Measurements from ENCODE around the gene GRIK1.

The GRIK1 gene

DNA sequence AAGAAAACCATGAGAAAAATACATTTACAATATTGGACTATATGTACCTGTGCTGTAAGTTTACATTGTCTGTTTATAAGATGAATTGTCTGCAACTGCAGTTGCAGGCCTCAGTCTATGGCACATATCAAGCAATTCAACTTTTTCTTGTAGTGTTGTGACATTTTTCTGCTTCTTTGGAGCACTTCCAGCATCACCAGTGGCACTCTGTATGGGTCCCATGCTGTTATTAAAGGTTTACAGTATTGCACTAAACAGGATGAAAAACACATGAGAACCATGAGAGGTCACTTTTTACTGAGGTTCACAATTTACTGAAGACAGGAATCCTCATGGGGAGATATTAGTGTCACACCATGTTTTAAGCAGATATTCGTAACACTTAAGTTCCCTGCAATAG is 118.6 kb downstream of the GRIK1 start:
- no peak for DNase-seq (ENCODE audit: low read depth, low spot score)
- TF ChIP-seq EZH2 (IDR thresholded peaks at IDR 0.05) (no peak), POLR2AphosphoS5 (IDR thresholded peaks at IDR 0.05; ENCODE audit: borderline replicate concordance, low read depth, low read length) (no peak), FOXP2 (optimal IDR thresholded peaks at IDR 0.05; ENCODE audit: control extremely low read depth, extremely low read length, insufficient read depth) (no peak)
- H3K4me3 ChIP-seq = no peak overlapping the region
- no peaks in the 10 kb centered on the region for H3K9me3 ChIP-seq (ENCODE audit: low read depth, low read length)
- no peaks in the 10 kb centered on the region for H3K36me3 ChIP-seq (ENCODE audit: insufficient read depth, low read length)
- no peak overlapping the region for H3K27ac ChIP-seq
- no peak overlapping the region for H3K9ac ChIP-seq (ENCODE audit: insufficient read length)

DNA sequence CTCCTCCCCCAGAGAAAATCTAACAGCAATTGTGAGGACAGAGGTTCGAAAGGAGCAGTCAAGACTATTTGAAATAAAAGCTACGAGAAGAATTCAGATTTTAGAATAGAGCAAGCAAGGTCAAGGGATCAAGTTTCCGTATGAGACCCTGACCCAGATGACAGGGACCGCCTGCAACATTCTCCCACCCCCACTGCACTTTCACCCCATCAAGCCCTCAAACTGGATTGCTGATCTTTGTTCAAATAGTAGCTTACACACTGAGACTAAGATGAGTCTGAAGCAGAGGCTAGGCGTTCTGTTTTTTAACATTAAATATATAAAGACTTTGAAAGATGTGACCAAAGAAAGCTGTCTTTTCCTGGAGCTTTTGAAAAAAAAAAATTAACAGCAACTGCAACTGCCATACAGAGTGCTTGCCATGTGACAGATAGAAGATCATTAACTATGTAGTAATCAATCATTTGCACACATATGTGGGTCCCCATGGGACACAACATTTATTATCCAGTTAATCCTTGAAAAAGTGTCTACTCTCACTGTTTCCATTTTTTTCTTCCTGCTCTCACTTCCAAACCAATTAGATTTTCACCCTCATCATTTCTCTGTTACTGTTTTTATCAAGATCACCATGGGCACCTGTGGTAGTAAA is 120.0 kb downstream of the GRIK1 start:
- no peak overlapping the region for H3K9ac ChIP-seq (ENCODE audit: insufficient read length)
- H3K4me3 ChIP-seq = no peak overlapping the region
- TF ChIP-seq FOXP2 (optimal IDR thresholded peaks at IDR 0.05; ENCODE audit: control extremely low read depth, extremely low read length, insufficient read depth) = no peak
- no peak for TF ChIP-seq EZH2 (IDR thresholded peaks at IDR 0.05)
- TF ChIP-seq POLR2AphosphoS5 (IDR thresholded peaks at IDR 0.05; ENCODE audit: borderline replicate concordance, low read depth, low read length) = no peak
- H3K36me3 ChIP-seq (ENCODE audit: insufficient read depth, low read length) = no peaks in the 10 kb centered on the region
- no peak overlapping the region for H3K27ac ChIP-seq
- no peak for DNase-seq (ENCODE audit: low read depth, low spot score)
- no peaks in the 10 kb centered on the region for H3K9me3 ChIP-seq (ENCODE audit: low read depth, low read length)

DNA sequence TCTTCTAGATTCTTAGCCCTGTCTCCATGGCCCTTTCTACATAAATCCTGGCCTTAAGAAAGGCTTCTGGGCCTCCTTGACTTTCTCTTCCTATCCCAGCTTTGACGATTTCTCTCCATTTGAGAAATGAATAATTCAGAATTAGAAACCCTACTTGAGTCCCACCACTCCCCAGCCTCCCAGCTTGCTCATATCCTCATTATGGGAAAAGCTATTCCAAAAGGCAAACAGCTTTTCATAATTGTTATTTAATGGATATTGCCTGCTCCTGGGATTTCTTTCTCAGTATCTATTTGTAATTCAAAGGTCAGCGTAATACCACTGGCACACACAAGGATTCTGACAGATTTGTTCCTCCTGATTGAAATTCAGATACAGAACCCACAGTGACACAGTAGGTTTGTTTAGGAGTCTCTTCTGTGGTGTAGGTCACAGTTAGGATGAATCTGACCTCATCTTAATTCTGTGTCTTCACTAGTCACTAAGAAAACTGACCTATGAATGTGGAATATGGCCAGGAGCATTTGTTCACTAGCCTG is 121.3 kb downstream of the GRIK1 start:
- no peak for DNase-seq (ENCODE audit: low read depth, low spot score)

DNA sequence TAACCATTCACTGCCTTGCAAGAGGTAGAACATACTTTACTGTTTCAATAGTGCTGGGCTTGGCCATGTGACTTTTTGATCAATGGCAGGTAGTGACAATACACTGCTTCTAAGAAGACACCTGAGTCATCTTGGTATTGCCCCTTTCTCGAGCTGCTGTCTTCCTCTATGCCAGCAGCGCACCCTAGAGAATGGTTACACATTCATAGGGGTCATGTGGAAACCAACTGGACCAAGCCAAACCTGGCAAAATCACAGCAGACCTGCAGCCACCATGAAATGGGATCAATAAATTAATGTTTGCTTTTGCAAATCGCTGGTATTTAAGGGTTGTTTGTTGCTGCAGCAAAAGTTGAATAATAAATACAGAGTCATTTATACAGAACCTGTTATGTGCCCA is 122.3 kb downstream of the GRIK1 start:
- Histone ChIP-seq H3K9ac (ENCODE audit: insufficient read length) (no peak overlapping the region), H3K27ac (no peak overlapping the region), H3K9me3 (ENCODE audit: low read depth, low read length) (no peaks in the 10 kb centered on the region), H3K4me3 (no peak overlapping the region), H3K36me3 (ENCODE audit: insufficient read depth, low read length) (no peaks in the 10 kb centered on the region)
- no peak for DNase-seq (ENCODE audit: low read depth, low spot score)
- TF ChIP-seq FOXP2 (optimal IDR thresholded peaks at IDR 0.05; ENCODE audit: control extremely low read depth, extremely low read length, insufficient read depth) = no peak
- no peak for TF ChIP-seq EZH2 (IDR thresholded peaks at IDR 0.05)
- no peak for TF ChIP-seq POLR2AphosphoS5 (IDR thresholded peaks at IDR 0.05; ENCODE audit: borderline replicate concordance, low read depth, low read length)

More for the DNA sequence above, 121.3 kb downstream of the GRIK1 start:
- Histone ChIP-seq H3K36me3 (ENCODE audit: insufficient read depth, low read length) (no peaks in the 10 kb centered on the region), H3K9ac (ENCODE audit: insufficient read length) (no peak overlapping the region), H3K9me3 (ENCODE audit: low read depth, low read length) (no peaks in the 10 kb centered on the region), H3K27ac (no peak overlapping the region), H3K4me3 (no peak overlapping the region)
- TF ChIP-seq FOXP2 (optimal IDR thresholded peaks at IDR 0.05; ENCODE audit: control extremely low read depth, extremely low read length, insufficient read depth) (no peak), POLR2AphosphoS5 (IDR thresholded peaks at IDR 0.05; ENCODE audit: borderline replicate concordance, low read depth, low read length) (no peak), EZH2 (IDR thresholded peaks at IDR 0.05) (no peak)

DNA sequence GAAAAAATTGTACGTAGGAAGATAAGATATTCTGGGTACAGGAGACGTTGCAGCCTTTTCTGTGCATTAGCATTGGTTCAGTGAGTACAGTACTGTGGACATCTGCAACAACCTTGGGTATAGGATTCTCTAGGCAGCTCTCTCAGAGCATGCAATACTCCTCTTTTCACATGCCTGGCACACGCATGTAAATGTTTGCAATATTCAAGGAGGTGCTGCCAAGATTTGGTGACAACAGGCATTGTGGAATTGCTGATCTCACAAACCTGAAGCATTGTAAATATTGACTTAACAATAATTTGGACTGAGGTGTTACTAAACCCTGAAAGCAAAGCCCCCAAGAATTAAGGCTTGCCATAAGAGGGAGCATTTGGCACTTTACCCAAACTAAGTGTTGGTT is 126.8 kb downstream of the GRIK1 start:
- H3K4me3 ChIP-seq = no peak overlapping the region
- no peak overlapping the region for H3K9ac ChIP-seq (ENCODE audit: insufficient read length)
- DNase-seq (ENCODE audit: low read depth, low spot score) = no peak
- no peak for TF ChIP-seq POLR2AphosphoS5 (IDR thresholded peaks at IDR 0.05; ENCODE audit: borderline replicate concordance, low read depth, low read length)
- no peak for TF ChIP-seq EZH2 (IDR thresholded peaks at IDR 0.05)
- no peak for TF ChIP-seq FOXP2 (optimal IDR thresholded peaks at IDR 0.05; ENCODE audit: control extremely low read depth, extremely low read length, insufficient read depth)
- no peaks in the 10 kb centered on the region for H3K36me3 ChIP-seq (ENCODE audit: insufficient read depth, low read length)
- H3K27ac ChIP-seq = no peak overlapping the region
- no peaks in the 10 kb centered on the region for H3K9me3 ChIP-seq (ENCODE audit: low read depth, low read length)

DNA sequence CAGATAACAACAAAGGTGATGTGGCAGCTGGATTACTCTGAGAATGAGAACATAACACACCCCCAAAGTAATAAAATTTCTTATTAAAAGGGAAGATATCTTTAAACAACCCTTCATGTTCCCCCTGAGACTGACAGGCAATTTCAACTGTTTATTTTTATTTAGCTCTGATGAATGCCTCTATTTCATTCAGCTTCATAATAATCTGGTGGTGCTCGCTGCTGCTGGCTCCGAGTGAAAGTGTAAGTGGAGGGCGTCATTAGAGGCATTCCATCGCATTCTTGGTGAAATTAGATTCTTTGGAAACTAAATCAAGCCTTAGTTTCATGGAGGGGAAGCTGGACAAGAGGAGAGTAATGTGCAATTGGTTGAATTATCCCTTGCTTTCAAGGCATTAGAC is 128.9 kb downstream of the GRIK1 start:
- H3K9me3 ChIP-seq (ENCODE audit: low read depth, low read length) = no peaks in the 10 kb centered on the region
- H3K27ac ChIP-seq = no peak overlapping the region
- no peaks in the 10 kb centered on the region for H3K36me3 ChIP-seq (ENCODE audit: insufficient read depth, low read length)
- TF ChIP-seq FOXP2 (optimal IDR thresholded peaks at IDR 0.05; ENCODE audit: control extremely low read depth, extremely low read length, insufficient read depth) (no peak), POLR2AphosphoS5 (IDR thresholded peaks at IDR 0.05; ENCODE audit: borderline replicate concordance, low read depth, low read length) (no peak), EZH2 (IDR thresholded peaks at IDR 0.05) (no peak)
- H3K4me3 ChIP-seq = no peak overlapping the region
- H3K9ac ChIP-seq (ENCODE audit: insufficient read length) = no peak overlapping the region
- no peak for DNase-seq (ENCODE audit: low read depth, low spot score)

DNA sequence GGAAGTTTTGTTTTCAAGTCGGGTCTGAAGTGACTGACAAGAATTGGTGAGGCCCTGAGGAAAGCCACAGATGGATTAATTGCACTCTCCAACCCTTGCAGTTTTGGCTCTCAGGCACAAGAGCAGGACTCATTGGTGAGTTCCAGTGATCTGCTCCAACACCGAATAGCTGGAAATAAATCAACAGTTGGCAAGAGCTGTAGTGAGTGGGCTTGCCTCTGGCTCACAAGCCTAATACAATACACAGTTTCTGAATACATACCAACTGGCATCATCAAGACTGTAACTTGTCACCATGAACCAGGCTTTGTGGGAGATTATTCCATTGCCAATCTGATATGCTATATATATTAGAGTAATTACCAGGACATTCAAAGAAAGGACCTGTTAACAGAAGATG is 131.6 kb downstream of the GRIK1 start:
- H3K36me3 ChIP-seq (ENCODE audit: insufficient read depth, low read length) = no peaks in the 10 kb centered on the region
- no peak overlapping the region for H3K9ac ChIP-seq (ENCODE audit: insufficient read length)
- no peak for DNase-seq (ENCODE audit: low read depth, low spot score)
- H3K9me3 ChIP-seq (ENCODE audit: low read depth, low read length) = no peaks in the 10 kb centered on the region
- H3K27ac ChIP-seq = no peak overlapping the region
- TF ChIP-seq POLR2AphosphoS5 (IDR thresholded peaks at IDR 0.05; ENCODE audit: borderline replicate concordance, low read depth, low read length) (no peak), EZH2 (IDR thresholded peaks at IDR 0.05) (no peak), FOXP2 (optimal IDR thresholded peaks at IDR 0.05; ENCODE audit: control extremely low read depth, extremely low read length, insufficient read depth) (no peak)
- no peak overlapping the region for H3K4me3 ChIP-seq

DNA sequence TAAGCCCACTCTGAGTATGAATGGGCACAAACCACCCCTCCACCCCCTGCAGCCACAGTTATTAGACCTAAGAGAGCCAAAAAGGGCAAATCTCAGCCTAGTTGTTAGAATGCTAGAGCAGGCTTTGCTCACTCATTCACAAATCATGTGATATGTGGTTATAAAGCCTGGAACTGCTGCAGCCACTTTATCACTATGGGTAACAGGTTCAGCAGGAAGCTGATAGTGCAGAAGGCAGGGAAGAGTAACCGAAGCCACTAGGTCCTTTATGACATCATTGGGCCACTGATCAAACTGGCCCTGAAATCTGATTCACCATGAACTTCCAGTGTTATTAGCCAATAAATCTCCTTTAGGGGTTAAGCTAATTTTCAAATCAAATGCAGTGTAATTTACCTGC is 134.7 kb downstream of the GRIK1 start:
- Histone ChIP-seq H3K9me3 (ENCODE audit: low read depth, low read length) (0 out of 2 replicates have a peak, but pooled peaks cover 5% of the 10 kb centered on the region), H3K9ac (ENCODE audit: insufficient read length) (no peak overlapping the region), H3K4me3 (no peak overlapping the region), H3K27ac (no peak overlapping the region), H3K36me3 (ENCODE audit: insufficient read depth, low read length) (no peaks in the 10 kb centered on the region)
- TF ChIP-seq POLR2AphosphoS5 (IDR thresholded peaks at IDR 0.05; ENCODE audit: borderline replicate concordance, low read depth, low read length) (no peak), FOXP2 (optimal IDR thresholded peaks at IDR 0.05; ENCODE audit: control extremely low read depth, extremely low read length, insufficient read depth) (no peak), EZH2 (IDR thresholded peaks at IDR 0.05) (no peak)
- no peak for DNase-seq (ENCODE audit: low read depth, low spot score)

Measured in SK-N-MC (cell line).